ENCODE results near the gene PDAP1.

Gene PDAP1

GRCh38 chr7:99410635-99411034 lies 2.2 kb upstream of the PDAP1 start:
- TF ChIP-seq, protein P1, sequence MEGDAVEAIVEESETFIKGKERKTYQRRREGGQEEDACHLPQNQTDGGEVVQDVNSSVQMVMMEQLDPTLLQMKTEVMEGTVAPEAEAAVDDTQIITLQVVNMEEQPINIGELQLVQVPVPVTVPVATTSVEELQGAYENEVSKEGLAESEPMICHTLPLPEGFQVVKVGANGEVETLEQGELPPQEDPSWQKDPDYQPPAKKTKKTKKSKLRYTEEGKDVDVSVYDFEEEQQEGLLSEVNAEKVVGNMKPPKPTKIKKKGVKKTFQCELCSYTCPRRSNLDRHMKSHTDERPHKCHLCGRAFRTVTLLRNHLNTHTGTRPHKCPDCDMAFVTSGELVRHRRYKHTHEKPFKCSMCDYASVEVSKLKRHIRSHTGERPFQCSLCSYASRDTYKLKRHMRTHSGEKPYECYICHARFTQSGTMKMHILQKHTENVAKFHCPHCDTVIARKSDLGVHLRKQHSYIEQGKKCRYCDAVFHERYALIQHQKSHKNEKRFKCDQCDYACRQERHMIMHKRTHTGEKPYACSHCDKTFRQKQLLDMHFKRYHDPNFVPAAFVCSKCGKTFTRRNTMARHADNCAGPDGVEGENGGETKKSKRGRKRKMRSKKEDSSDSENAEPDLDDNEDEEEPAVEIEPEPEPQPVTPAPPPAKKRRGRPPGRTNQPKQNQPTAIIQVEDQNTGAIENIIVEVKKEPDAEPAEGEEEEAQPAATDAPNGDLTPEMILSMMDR (conservative IDR thresholded peaks at IDR 0.05) = no peak
- no peak for TF ChIP-seq ZFX (IDR thresholded peaks at IDR 0.05)

DNA sequence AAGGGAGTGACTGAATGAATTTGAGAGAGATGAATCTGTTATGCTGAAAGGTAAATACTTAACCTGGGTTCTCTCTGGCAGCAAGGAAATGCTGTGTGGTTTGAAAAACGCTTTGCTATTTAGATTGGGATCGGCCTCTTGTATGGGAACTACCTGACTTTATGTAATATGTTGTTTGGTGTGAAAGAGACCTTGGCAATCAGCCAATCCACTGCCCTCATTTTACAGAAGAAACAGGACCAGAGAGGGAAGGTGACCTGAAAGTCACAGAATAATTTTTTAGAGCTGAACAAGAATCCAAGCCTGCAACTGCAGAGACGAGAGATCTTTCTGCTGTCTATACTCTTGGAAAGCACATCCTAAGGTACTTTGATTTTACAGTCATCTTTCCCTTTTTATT lies 1.4 kb upstream of the PDAP1 start:
- TF ChIP-seq, protein P1 (conservative IDR thresholded peaks at IDR 0.05) = no peak
- no peak for TF ChIP-seq ZFX (IDR thresholded peaks at IDR 0.05)
- peak overlapping the region; percentile 98; the same call in 1 of the 2 replicates for H3K27ac ChIP-seq

More at GRCh38 chr7:99410635-99411034, 2.2 kb upstream of the PDAP1 start:
- H3K27ac ChIP-seq = no peak overlapping the region

GRCh38 chr7:99409192-99409572 lies 785 bp upstream of the PDAP1 start:
- H3K27ac ChIP-seq = peak overlapping the region; percentile 98
- no peak for TF ChIP-seq ZFX (IDR thresholded peaks at IDR 0.05)

- peak overlapping the region; percentile 98 for H3K27ac ChIP-seq
- no peak for TF ChIP-seq ZFX (IDR thresholded peaks at IDR 0.05)
- TF ChIP-seq, protein P1 (conservative IDR thresholded peaks at IDR 0.05) = no peak
Observed at GRCh38 chr7:99407872-99408378, 472 bp downstream of the PDAP1 start.

- no peak for TF ChIP-seq ZFX (IDR thresholded peaks at IDR 0.05)
- TF ChIP-seq, protein P1 (conservative IDR thresholded peaks at IDR 0.05) = no peak
- H3K27ac ChIP-seq = no peak overlapping the region
Observed at GRCh38 chr7:99406557-99406956, 1.8 kb downstream of the PDAP1 start.

DNA sequence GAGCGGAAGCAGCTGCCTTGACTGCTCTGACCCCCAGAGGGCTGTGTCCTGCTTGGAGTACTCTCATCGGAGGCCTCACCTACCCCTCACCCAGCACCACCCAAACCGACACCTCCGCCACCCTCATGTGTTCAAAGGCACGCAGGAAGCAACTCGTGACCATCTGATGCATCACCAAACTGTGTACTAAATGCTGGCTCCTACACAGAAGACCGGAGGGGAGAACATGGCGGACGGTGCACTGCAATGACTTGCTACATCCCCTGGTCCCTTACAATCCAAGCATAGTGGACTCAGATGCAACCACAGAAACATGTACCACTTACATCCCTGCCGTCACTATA lies 3.4 kb downstream of the PDAP1 start:
- no peak overlapping the region for H3K27ac ChIP-seq
- TF ChIP-seq, protein P1 (conservative IDR thresholded peaks at IDR 0.05) = no peak
- TF ChIP-seq ZFX (IDR thresholded peaks at IDR 0.05) = no peak

DNA sequence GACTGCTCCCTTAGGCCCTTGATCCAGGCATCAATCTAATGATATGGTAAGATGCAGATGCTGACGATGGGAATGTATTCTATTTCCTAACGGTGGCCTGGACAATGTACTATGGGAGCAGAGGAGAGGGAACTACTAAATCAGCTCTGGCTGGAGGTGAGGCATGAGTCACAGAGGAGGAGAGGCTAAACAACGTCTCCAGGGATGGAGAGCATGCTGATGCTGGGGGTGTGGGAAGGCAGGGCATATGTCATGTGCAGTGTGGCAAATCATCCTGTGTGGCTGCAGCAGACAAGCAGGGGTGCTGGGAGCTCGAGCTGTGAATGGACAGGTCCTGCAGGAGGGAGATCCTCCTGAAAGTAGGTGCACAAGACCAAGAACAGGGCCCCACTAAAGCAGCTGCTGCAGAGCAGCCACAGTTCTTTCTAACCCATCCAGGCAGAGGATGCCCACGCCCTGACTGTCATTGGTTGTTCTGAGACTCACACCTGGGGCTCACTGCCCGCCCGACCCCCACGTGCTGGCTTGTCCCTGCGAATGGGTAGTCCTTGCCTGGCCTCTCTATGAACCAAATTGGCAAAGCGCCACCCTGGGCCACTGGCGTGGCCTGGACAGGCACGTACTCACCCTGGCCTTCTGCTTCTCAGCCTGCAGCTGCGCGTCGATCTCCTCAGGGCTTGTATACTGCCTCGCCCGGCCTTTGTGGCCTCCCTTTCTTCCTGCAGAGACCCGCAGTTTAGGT lies 4.0 kb downstream of the PDAP1 start:
- TF ChIP-seq ZFX (IDR thresholded peaks at IDR 0.05) = no peak
- TF ChIP-seq, protein P1 (conservative IDR thresholded peaks at IDR 0.05) = no peak
- H3K27ac ChIP-seq = no peak overlapping the region

DNA sequence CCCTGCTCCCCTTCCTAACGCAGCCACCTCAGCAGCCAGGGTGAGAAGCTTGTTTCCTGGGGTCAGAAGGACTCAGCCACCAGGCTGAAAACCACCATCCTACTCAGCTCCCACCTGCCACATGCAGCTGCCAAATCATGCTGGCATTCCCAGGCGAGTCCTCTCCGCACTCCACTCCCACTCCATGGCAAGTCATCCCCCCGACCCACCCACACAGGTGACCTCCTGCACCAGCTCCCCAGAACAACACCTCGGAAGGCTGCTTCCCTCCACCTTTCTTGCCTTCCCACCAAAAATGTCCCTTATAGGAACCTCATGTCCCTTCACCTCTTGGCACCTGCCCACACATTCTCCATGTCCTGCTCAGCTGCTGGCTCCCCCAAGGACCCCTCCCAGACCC lies 4.6 kb downstream of the PDAP1 start:
- TF ChIP-seq, protein P1 (conservative IDR thresholded peaks at IDR 0.05) = no peak
- no peak for TF ChIP-seq ZFX (IDR thresholded peaks at IDR 0.05)
- H3K27ac ChIP-seq = no peak overlapping the region
